Activated CD4-positive, CD25-positive, alpha-beta regulatory T cell treated with anti-CD3 and anti-CD28 coated beads, Interleukin-2, amount 50 U/mL, for 24 hours (primary cell): Measurements from ENCODE around the gene PRKAR1B.
"Not testable (repeated sequence)": the region's sequence is repeated elsewhere in the genome, so short reads cannot be mapped to it uniquely, and the experiment has no call there.

Experiments
- ATAC-seq, 2 donors: fragments of 150-1000 bp; cut with Tn5 transposase; one replicate each; pipeline ENCODE4 v1.10.0; 2021; ENCODE audit warnings: mild to moderate bottlenecking in 1 of 2, moderate library complexity in 1 of 2

PRKAR1B gene

GRCh38 chr7:756928-757560 lies 30.0 kb upstream of the PRKAR1B start:
- no peak for ATAC-seq

DNA sequence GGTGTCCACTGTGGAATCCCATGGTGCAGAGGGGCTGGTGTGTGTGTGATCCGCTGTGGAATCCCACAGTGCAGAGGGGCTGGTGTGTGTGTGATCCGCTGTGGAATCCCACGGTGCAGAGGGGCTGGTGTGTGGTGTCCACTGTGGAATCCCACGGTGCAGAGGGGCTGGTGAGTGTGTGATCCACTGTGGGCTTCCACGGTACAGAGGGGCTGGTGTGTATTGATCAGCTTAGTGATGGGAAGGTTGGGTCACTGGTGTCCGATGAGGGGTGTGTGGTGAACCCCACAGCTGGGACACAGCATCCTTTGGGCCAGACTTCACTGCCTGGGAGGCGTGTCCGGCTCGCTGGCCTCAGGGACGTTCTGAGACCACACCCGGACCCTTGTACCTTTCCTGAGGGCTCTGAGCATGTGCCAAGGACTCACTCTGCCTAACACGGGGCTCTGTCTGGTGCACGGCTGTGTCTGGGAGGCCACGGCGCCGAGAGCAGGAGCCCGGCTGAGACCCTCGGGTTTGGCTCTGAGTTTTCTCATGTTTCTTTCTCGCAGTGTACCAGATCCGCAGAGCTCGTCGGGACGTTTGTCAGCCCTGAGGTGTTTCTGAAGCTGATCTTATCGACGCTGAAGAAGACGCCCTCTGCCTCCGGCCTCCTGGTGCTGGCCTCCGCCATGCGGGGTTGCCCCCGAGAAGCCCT lies 29.3 kb upstream of the PRKAR1B start:
- ATAC-seq: no peak

DNA sequence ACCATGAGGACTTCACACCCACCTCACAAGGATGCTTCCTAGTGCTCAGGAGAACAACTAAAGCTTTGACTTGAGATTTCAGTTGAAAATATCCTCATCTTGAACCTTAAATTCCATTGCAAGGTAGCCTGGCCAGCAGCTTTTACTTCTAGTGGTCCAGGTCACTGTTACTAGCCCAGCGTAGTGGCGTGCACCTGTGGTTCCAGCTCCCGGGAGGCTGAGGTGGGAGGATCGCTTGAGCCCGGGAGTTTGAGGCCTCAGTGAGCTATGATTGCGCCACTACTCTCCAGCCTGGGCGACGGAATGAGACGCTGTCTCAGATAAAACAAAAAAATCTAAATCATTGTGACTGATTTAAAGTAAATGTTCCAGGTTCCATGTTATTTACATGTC lies 28.3 kb upstream of the PRKAR1B start:
- no peak for ATAC-seq

DNA sequence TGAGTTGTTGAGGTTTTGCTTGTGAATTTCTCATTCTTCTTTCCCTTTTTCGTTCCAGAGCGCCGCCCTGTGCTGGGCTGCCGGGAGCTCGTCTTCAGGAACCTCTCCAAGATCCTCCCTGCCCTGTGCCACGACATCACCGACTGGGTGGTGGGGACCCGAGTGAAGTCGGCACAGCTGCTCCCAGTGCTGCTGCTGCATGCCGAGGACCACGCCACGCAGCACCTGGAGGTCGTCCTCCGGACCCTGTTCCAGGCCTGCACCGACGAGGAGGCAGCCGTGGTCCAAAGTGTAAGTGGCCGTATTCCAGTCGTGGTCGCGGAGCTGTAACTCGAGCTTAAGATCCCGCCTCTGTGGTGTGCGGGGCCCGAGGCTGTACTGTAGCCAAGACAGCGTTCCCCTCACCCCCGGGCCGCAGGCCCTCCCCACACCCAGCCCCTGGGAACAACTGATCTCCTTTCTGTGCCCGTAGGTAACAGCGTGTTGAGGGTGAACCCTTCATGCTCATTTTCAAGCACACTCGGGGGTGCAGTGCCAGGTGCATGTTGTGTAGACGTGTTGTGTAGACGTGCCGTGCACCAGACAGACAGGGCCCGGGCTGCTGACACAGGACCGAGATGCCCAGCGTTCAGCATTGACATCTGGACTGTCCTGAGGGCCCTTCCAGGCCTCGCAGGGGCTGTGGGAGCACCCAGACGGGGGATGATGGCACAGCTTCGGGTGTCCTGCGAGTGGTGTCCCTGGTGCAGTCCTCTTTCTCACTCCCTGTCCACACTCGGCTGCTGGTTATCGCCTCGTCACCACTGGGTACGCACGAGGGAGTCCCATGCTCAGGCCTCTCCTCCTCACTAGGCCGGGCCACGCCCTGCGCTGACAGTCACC lies 27.7 kb upstream of the PRKAR1B start:
- ATAC-seq: no peak

DNA sequence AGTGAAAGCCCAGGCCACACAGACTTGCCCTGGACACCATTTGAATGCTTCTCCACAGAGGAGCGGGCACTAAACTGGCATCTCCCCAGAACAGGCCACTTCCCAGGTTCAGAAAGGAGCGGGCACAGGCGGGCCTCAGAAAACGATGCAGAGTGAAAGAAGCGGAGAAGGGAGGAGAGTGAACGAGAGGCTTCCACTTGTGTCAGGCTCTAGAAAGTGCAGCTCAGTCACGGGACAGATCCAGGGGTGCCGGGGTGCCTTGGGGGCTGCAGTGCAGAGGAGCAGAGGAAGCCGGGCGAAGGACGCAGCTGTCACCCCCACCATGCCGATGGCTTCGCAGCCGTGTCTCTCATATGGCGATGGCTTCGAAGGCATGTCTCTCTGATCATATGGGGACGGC lies 26.1 kb upstream of the PRKAR1B start:
- ATAC-seq: no peak

DNA sequence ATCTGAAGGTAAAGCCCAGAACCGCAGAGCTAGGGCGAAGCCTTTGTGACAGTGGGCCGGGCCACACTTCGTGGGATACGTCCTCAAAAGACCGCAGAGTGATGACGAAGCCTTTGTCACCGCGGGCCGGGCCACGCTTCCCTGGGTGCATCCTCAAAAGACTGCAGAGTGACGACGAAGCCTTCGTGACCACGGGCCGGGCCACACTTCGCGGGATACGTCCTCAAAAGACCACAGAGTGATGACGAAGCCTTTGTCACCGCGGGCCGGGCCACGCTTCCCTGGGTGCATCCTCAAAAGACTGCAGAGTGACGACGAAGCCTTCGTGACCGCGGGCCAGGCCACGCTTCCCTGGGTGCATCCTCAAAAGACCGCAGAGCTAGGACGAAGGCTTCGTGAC lies 25.2 kb upstream of the PRKAR1B start:
- ATAC-seq: not testable (repeated sequence)

- no peak for ATAC-seq
These were observed 24.7 kb upstream of the PRKAR1B start for GRCh38 chr7:751826-752225.

DNA sequence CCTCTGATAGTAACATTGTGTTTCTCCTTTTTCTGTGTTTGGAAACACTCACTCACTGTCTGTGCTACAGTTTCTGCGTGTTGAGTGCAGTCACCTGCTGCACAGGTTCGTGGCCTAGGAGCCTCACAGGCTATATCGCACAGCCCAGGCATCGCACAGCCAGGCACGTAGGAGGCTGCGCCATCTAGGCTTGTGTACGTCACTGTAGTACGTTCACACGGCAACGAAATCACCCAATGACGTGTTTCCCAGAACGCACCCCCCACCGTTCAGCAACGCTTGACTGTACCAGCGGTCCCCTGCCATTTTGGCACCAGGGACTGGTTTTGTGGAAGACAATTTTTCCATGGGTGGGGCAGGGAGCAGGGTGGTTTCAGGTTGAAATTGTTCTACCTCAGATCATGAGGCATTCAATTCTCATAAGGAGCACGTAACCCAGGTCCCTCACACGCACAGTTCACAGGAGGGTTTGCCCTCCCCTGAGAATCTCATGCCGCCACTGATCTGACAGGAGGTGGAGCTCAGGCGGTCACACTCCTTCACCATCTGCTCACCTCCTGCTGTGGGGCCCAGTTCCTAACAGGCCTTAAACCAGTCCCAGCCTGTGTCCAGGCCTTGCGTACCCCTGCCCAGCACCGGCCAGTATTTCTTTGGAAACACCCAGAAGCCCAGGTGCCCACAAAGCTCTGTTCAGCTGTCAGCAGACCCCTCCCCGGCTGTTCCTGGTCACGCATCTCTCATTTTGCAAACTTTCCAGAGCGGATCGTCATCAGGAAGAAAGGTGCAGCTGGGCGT lies 23.2 kb upstream of the PRKAR1B start:
- ATAC-seq: no peak

- no peak for ATAC-seq
These were observed 22.1 kb upstream of the PRKAR1B start for GRCh38 chr7:749140-749551.

DNA sequence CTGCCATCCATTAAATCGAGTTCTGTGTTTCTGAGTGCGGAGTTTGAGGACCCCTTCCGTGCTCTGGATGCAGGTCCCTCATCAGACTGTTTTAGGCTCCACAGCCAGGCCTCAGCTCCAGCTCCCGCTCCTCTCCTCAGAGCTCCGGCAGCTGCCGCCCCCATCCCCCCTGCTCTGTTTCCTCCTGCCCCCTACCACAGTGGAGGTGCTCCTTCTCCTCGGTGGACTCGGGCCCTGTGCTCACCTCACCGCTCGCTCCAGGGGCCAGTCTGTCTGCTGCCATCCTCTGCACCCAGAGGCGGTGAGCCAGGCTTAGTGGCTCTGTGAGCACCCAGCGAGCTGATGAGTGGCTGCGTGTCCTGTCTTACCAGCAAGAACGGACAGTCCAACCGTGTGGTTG lies 21.4 kb upstream of the PRKAR1B start:
- no peak for ATAC-seq

GRCh38 chr7:747186-747585 lies 20.1 kb upstream of the PRKAR1B start:
- ATAC-seq: no peak

- no peak for ATAC-seq
These were observed 19.3 kb upstream of the PRKAR1B start for GRCh38 chr7:746155-747061.

DNA sequence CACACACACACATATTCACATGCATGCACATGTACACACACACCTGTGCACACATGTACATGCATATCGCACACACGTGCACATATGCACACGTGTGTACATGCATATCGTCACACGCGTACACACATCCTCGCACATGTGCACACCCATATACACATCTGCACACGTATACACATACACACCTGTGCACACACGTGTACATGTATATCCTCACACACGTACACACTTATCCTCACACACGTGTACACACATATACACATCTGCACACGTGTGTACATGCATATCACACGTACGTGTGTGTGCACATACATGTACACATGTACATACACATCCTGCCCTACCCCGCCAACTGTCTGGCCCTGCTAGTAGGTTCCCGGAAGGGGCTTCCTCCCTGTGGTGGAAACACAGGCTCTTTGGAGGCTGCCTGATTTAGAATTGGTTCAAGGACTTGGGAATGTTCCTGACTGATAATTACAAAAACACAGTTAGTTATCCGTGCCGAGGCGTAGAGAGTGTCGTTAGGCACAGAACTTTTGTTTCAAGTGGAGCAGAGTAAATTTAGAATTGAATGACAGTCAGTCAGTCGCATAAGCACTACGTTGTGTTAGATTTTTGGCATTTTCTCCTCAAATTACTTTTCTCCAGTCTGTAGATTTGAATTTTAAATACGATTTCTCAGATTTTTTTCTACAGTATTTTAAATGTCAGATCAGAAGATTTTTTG lies 18.5 kb upstream of the PRKAR1B start:
- ATAC-seq: no peak

DNA sequence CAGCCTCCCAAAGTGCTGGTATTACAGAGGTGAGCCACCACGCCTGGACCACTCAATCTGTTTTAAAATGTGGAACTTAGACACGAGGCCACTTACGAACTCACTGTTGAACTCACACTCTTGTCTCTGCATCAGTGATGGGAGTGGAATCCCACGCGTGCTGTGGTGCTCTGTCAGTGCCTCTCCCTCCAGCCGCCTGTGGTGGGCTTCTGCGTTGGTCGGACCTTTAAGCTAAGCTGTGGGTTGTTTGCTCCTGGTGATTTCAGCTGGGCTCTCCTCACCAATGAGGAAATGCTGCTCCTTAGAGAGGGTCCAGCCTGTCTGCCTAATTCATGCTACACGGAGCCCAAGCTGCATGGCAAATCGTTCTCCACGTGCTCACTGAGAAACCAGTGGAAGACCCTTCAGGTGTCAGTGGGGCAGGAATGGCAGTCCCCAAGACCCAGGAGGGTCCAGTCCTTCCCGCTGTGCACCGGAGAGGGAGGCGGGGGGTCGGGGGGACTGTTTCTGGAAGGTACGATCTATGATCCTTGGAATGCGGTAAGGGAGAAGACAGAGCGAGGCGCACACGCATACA lies 17.9 kb upstream of the PRKAR1B start:
- ATAC-seq: no peak

GRCh38 chr7:744128-744520 lies 17.0 kb upstream of the PRKAR1B start:
- ATAC-seq: not testable (repeated sequence)

DNA sequence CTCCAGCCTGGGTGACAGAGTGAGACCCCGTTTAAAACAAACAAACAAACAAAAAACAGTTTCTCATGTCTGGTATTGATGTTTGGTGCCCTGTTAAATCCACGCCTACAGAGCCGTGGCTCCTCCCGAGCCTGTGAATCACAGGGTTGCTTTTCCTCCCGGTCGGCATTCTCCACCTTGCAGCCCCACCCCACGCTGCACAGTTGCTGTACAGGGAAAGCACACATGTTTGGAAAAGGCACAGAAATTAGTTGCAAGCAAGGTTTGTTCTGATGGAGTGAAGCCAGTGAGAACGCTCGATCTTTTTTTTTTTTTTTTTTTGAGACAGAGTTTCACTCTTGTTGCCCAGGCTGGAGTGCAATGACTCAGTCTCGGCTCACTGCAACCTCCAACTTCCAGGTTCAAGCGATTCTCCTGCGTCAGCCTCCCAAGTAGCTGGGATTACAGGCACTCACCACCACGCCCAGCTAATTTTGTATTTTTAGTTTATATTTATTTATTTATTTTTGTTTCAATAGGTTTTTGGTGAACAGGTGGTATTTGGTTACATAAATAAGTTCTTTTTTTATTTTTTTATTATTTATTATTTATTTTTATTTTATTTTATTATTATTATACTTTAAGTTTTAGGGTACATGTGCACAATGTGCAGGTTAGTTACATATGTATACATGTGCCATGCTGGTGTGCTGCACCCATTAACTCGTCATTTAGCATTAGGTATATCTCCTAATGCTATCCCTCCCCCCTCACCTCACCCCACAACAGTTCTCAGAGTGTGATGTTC lies 16.5 kb upstream of the PRKAR1B start:
- not testable (repeated sequence) for ATAC-seq

DNA sequence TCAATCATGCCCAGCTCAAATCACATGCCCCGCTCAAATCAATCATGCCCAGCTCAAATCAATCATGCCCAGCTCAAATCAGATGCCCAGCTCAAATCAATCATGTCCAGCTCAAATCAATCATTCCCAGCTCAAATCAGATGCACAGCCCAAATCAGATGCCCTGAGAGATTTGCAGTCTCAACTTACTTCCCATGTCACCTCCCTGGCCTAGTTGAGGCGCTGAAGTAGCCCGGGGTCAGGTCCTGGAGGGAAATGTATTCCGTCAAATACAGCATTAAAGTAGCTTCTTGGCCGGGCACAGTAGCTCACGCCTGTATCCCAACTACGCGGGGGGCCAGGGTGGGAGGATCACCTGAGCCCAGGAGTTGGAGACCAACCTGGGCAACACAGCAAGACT lies 15.7 kb upstream of the PRKAR1B start:
- no peak for ATAC-seq

DNA sequence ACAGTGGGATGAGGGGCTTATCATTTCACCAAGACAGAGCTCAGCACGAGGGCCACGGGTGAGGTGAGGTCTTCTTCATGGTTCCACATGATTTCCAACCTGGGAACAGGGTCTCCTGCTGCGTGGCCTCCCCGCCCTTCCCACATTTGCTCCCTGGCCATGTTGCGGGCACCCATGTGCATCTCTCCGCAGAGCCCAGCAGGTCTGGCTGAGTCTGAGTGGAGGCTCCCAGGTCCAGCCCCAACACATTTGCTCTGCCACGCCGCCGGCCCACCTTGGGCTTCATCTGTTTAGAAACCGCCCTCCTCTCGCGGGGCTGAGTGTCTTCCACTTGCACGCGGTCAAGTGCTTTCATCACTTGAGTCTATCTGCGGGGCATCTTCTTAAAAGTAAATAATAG lies 14.8 kb upstream of the PRKAR1B start:
- ATAC-seq: no peak

DNA sequence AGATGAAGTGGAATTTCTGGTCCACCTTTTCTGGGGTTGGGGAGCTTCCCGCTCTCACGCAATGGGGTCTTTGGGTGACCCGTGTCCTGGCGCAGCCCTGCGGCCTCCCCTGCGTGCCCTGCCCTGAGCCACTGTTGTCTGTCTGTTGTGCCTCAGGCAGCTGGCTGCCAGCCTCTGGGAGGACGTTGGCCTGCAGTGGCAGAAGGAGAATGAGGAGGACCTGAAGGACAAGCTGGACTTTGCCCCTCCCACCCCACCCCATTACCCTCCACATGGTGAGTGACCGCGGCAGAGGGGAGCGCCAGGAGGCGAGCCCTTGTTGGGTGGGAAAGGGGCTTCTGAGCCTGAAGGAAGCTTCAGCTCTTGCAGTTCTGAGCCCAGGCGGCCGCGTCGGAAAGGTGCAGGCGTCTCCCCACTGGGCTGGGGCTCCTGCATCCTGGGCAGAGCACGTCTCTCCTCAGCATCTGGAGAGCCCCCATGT lies 14.2 kb upstream of the PRKAR1B start:
- ATAC-seq: no peak
